GM18526 (cell line): Measurements from ENCODE around the gene OMD.

ENCODE experiments used
- POLR2A ChIP-seq: IDR thresholded peaks from 3 replicates; pipeline ENCODE4 v1.6.1; 2011; ENCODE audit not compliant: insufficient read length; ENCODE audit errors: extremely low read depth

Gene OMD

GRCh38 chr9:92395617-92396016 lies 28.7 kb downstream of the OMD start:
- no peak for TF ChIP-seq POLR2A

- no peak for TF ChIP-seq POLR2A
These were observed 30.6 kb downstream of the OMD start for GRCh38 chr9:92393686-92394085.

GRCh38 chr9:92392690-92393089 lies 31.6 kb downstream of the OMD start:
- TF ChIP-seq POLR2A = no peak

- TF ChIP-seq POLR2A = no peak
These were observed 38.3 kb downstream of the OMD start for GRCh38 chr9:92385953-92386352.

- no peak for TF ChIP-seq POLR2A
These were observed 38.8 kb downstream of the OMD start for GRCh38 chr9:92385477-92385876.

- TF ChIP-seq POLR2A = no peak
These were observed 39.3 kb downstream of the OMD start for GRCh38 chr9:92385001-92385400.

- no peak for TF ChIP-seq POLR2A
These were observed 39.9 kb downstream of the OMD start for GRCh38 chr9:92384375-92384774.

- no peak for TF ChIP-seq POLR2A
These were observed 42.5 kb downstream of the OMD start for GRCh38 chr9:92381775-92382174.

GRCh38 chr9:92380603-92381002 lies 43.7 kb downstream of the OMD start:
- TF ChIP-seq POLR2A = no peak

GRCh38 chr9:92378865-92379560 lies 45.3 kb downstream of the OMD start:
- no peak for TF ChIP-seq POLR2A

GRCh38 chr9:92377876-92378275 lies 46.4 kb downstream of the OMD start:
- no peak for TF ChIP-seq POLR2A

- no peak for TF ChIP-seq POLR2A
These were observed 51.1 kb downstream of the OMD start for GRCh38 chr9:92373167-92373566.

- no peak for TF ChIP-seq POLR2A
These were observed 55.2 kb downstream of the OMD start for GRCh38 chr9:92369075-92369474.
